ENCODE data around the gene EFHC1. TPM values are rescaled to one million over a fixed set of nuclear protein-coding genes. Genes with fewer than 3 reads are reported as not detected.

The EFHC1 gene
- total RNA-seq, 4 donors from 2014 or later = 39.4 to 96.5 (median 41.6) TPM

- H3K4me3 ChIP-seq (replicated peaks in 1 of 3) = no peak overlapping the region
- TF ChIP-seq CTCF (IDR thresholded peaks at IDR 0.05) = no peak
- no peak for TF ChIP-seq POLR2A (IDR thresholded peaks at IDR 0.05)
- H3K9me3 ChIP-seq = no peaks in the 10 kb centered on the region
- no peak for DNase-seq
- H3K36me3 ChIP-seq = no peaks in the 10 kb centered on the region
- peaks cover 17% of the 10 kb centered on the region in 2 donors for H3K4me1 ChIP-seq
- peak overlapping the region in 1 of 3 donors; percentile 19 for H3K27ac ChIP-seq
- WGBS, 2 donors = 52 to 59% methylated on average over 4 of the region's 4 CpGs
- intact Hi-C loops (cut with DNase I) = no loop called here
- H3K27me3 ChIP-seq = no peaks in the 10 kb centered on the region
These were observed 29.8 kb upstream of the EFHC1 start for GRCh38 chr6:52390361-52390727.

GRCh38 chr6:52391599-52391998, 28.5 kb upstream of the EFHC1 start:
- 74 to 84% methylated on average over 1 of the region's 1 CpG for WGBS, 2 donors
- Histone ChIP-seq H3K36me3 (no peaks in the 10 kb centered on the region), H3K4me3 (replicated peaks in 1 of 3) (no peak overlapping the region), H3K4me1 (peaks cover 17% of the 10 kb centered on the region in 2 donors), H3K9me3 (no peaks in the 10 kb centered on the region), H3K27ac (no peak overlapping the region), H3K27me3 (no peaks in the 10 kb centered on the region)
- no peak for DNase-seq
- TF ChIP-seq CTCF (IDR thresholded peaks at IDR 0.05) (no peak), POLR2A (IDR thresholded peaks at IDR 0.05) (no peak)
- intact Hi-C loops (cut with DNase I) = no loop called here

GRCh38 chr6:52392944-52393343, 27.2 kb upstream of the EFHC1 start:
- intact Hi-C loops (cut with DNase I) = no loop called here
- no peak for DNase-seq
- no peaks in the 10 kb centered on the region for H3K9me3 ChIP-seq
- H3K27ac ChIP-seq = no peak overlapping the region
- H3K36me3 ChIP-seq = no peaks in the 10 kb centered on the region
- peaks cover 17% of the 10 kb centered on the region in 2 donors for H3K4me1 ChIP-seq
- H3K27me3 ChIP-seq = no peaks in the 10 kb centered on the region
- no peak overlapping the region for H3K4me3 ChIP-seq (replicated peaks in 1 of 3)
- WGBS, 2 donors = 91 to 100% methylated on average over 1 of the region's 1 CpG
- TF ChIP-seq POLR2A (IDR thresholded peaks at IDR 0.05) = no peak
- TF ChIP-seq CTCF (IDR thresholded peaks at IDR 0.05) = no peak

GRCh38 chr6:52393780-52394179, 26.4 kb upstream of the EFHC1 start:
- no peaks in the 10 kb centered on the region for H3K27me3 ChIP-seq
- no peak overlapping the region for H3K4me3 ChIP-seq (replicated peaks in 1 of 3)
- no peak for TF ChIP-seq POLR2A (IDR thresholded peaks at IDR 0.05)
- TF ChIP-seq CTCF (IDR thresholded peaks at IDR 0.05) = no peak
- H3K4me1 ChIP-seq = peaks cover 17% of the 10 kb centered on the region in 2 donors
- H3K27ac ChIP-seq = no peak overlapping the region
- intact Hi-C loops (cut with DNase I) = no loop called here
- no peaks in the 10 kb centered on the region for H3K36me3 ChIP-seq
- H3K9me3 ChIP-seq = no peaks in the 10 kb centered on the region
- no peak for DNase-seq
- 94 to 96% methylated on average over 1 of the region's 1 CpG for WGBS, 2 donors

- intact Hi-C loops (cut with DNase I) = no loop called here
- Histone ChIP-seq H3K9me3 (no peaks in the 10 kb centered on the region), H3K4me1 (peaks cover 12 to 15% of the 10 kb centered on the region in 2 donors), H3K27ac (no peak overlapping the region), H3K36me3 (no peaks in the 10 kb centered on the region), H3K4me3 (replicated peaks in 1 of 3) (no peak overlapping the region), H3K27me3 (no peaks in the 10 kb centered on the region)
- TF ChIP-seq CTCF (IDR thresholded peaks at IDR 0.05) (no peak), POLR2A (IDR thresholded peaks at IDR 0.05) (no peak)
- no peak for DNase-seq
- WGBS, 2 donors = 79 to 82% methylated on average over 4 of the region's 4 CpGs
These were observed 25.9 kb upstream of the EFHC1 start for GRCh38 chr6:52394251-52394666.

Data from thyroid gland (tissue), 4 donors.